DOHH2 (cell line): ENCODE results near the gene FSCN2.

Source experiments
- EZH2phosphoT487 ChIP-seq: fragments of 200-600 bp; sonication (generic); IDR thresholded peaks from 2 replicates; pipeline ENCODE4 v1.6.1; 2017; ENCODE audit warnings: borderline replicate concordance, mild to moderate bottlenecking, antibody characterized with exemption, low read length, moderate library complexity, mixed read lengths
- TF ChIP-seq, protein P1 (sequence below): fragments of 200-600 bp; sonication (generic); IDR thresholded peaks from one replicate; pipeline ENCODE4 v1.5.1; 2014; ENCODE audit warnings: antibody characterized with exemption, mild to moderate bottlenecking, low read depth, low read length; ENCODE audit not compliant: poor library complexity, severe bottlenecking

GRCh38 chr17:81581758-81582157 is 53.6 kb downstream of the FSCN2 start:
- TF ChIP-seq EZH2phosphoT487, result no peak
- TF ChIP-seq, protein P1, sequence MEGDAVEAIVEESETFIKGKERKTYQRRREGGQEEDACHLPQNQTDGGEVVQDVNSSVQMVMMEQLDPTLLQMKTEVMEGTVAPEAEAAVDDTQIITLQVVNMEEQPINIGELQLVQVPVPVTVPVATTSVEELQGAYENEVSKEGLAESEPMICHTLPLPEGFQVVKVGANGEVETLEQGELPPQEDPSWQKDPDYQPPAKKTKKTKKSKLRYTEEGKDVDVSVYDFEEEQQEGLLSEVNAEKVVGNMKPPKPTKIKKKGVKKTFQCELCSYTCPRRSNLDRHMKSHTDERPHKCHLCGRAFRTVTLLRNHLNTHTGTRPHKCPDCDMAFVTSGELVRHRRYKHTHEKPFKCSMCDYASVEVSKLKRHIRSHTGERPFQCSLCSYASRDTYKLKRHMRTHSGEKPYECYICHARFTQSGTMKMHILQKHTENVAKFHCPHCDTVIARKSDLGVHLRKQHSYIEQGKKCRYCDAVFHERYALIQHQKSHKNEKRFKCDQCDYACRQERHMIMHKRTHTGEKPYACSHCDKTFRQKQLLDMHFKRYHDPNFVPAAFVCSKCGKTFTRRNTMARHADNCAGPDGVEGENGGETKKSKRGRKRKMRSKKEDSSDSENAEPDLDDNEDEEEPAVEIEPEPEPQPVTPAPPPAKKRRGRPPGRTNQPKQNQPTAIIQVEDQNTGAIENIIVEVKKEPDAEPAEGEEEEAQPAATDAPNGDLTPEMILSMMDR, result no peak
